HL-60 (cell line): Measurements from ENCODE around the gene GADD45GIP1.

Source experiments
- CTCF ChIP-seq: IDR thresholded peaks from one replicate; pipeline ENCODE4 v1.5.1; 2011; ENCODE audit warnings: low read length, control low read depth, inconsistent platforms; ENCODE audit not compliant: insufficient read depth
- POLR2AphosphoS5 ChIP-seq: IDR thresholded peaks from 2 replicates; pipeline ENCODE4 v1.6.1; 2012; ENCODE audit warnings: low read depth

DNA sequence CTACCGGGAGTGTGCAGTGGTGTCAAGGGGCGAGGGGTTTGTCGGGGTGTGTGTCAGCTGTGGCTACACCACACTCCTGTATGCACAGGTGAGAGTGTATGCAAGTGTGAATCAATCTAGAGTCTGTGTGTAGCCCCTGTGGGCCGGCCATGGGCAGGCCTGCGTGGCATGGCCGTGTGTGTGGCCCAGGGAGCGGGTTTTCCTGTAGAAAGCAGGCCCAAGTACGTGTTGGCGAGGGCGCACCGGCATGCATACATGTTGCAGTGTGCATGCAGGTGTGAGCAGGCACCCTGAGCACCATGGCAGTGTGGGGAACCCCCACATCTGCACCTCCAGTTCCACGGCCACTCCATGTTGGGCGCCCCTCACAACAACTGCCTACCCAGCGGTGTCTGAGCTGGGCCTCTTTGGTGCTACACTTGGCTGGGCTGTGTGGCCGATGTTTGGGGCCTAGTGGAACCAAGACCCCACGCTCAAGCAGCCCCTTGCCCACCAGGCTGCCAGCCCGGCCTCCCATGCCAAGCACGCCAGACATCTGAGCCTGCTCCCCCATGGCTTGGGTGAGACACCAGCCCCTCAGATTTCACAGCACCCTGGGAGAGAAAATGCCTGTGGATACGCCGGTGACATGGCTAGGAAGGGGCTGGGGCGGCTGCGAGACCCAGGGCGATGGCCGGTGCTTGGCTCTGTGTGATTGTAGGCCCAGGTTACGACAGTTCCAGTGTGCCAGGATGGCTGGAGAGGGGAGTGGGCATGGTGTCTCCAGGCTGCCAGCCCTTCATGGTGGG, 40.4 kb upstream of the GADD45GIP1 start:
- no peak for TF ChIP-seq CTCF
- no peak for TF ChIP-seq POLR2AphosphoS5
